ENCODE measurements around the gene PPM1E.

GRCh38 chr17:59011975-59012374 lies 256.3 kb downstream of the PPM1E start:
- no peak for TF ChIP-seq CTCF (IDR thresholded peaks at IDR 0.05)
- TF ChIP-seq POLR2AphosphoS5 (IDR thresholded peaks at IDR 0.05) = no peak
- no peak for TF ChIP-seq POLR2A (IDR thresholded peaks at IDR 0.05)

All from prostate gland (tissue), 2 donors.